ENCODE measurements around the gene ABCA7.

ABCA7 gene

DNA sequence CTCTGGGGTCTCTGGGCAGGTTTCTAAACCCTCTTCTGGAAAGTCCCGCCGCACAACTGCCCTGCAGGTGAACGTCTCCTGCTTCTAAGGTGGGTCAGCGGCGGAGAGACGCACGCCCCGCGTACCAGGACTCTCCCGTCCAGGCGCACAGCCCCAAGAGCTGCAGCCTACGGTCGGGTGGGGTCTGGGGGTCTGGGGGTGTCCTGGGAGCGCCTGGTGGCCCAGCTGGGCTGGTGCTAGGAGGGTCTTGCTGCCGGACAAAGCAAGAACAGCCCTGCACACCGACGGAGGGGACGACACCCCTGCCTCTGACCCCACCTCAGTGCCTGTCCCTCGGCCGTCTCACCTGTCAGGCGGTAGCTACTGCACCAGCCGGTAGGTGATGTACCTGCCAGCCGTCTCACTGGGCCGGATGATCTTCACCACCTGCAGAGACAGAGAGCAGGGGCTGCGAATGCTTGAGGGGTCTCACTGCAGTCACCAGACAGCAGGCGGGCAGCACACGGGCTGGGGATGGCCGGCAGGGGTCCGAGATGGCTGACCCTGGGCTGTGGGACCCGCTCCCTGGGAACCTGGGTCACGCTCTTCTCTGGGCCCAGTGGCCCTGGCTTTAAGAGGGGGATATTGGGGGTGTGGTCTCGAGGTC lies 49.3 kb downstream of the ABCA7 start:
- no peak for DNase-seq

DNA sequence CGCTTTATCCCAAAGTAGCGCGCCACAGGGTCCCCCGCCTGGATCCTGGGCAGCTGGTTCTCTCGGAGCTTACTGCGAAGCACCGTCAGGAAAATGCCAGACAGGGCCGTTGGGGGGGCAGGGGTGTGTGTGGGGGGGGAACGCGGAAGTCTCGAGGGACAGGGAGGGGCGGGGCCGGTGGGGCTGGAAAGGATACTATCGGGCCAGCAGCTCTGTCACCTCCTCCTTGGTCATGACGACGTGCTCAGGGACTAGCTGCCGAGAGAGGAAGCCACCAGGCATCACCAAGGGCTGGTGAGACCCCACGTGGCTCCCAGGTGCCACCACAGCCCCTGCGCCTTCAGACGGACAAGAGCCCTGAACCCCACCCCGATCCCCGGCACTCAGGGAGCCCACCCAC lies 50.0 kb downstream of the ABCA7 start:
- no peak for DNase-seq

DNA sequence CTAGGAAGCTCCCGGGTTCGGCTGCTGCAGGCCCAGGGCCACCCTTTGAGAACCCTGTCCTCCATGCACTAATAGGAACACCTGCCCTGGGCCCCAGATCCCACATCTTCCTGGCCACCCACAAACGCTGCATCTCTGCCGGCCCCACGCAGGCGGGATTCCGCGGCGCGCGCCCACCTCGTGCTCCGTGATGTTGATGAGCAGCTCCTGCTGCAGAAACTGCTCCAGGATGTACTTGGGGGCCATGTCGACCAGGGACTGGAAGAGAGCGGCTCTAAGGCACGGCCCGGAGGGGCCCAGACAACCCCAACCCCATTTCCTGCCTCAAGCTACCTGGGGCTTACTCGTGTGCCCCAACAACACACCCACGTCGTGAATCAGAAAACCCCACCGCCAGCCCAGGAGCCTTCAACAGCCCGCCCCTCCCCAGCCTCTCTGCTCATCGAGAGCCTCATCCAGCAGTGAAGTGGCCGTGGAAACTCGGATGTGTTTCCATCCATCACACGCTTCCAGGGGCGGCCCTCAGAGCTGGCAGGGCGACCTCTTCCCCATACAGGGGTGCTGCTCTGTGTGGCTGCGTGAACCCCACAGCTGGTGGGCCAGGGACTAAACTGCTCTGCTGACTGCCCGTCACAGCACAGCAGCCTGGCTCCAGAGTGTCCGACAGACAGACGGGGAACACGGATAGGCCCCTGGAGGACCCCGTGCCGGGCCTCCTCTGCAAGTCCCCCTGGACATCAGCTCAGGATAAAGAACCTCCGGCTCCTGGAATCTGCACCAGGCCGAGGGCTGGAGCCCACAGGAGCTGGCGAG lies 51.0 kb downstream of the ABCA7 start:
- DNase-seq, result no peak

DNA sequence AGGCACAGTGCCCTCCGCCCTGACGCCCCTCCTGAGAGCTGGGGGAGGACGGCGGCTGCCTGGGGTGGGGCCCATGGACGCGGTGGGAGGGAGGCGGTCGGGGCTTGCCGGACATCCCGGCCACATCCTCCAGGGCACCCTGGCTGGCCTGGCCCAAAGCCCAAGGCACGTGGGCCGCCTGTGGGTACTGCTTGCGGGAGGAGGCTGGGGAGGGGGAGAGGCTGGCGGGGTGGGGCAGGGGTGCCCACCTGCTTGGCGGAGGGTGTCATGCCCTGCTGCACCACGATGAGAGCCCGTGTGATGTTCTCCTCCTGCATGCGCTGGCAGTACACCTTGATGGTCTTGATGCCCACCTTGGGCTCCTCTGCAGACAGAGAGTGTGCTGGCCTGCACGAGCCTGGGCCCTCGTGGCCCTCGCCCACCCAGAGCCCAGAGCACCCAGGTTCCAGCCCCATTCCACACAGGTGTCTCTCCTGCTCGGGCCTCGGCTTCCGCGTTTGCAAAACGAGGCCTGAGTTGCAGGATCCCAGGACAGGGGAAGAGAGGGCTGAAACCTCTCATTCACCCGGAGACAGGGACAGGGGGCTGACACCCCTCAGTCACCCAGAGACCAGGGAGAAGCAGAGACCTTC lies 51.8 kb downstream of the ABCA7 start:
- no peak for DNase-seq

DNA sequence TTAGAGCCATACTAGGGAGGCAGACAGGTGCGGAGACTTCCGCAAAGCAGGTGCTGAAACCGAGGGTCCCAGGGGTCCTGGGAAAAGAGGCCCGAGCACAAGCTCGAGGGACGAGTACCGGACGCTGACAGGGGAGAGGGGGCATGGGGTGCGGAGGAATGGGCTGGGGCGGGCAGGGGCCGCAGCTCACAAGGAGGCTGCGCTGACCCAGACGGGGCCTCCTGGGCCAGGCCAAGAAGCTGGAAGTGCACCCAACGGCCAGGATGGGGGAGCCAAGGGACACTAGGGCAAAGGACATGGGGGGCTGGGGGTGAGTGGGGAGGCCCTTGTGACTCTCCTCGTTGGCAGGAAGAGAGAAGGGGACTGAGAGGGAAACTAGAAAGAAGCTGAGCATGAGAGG lies 53.4 kb downstream of the ABCA7 start:
- DNase-seq, result no peak

DNA sequence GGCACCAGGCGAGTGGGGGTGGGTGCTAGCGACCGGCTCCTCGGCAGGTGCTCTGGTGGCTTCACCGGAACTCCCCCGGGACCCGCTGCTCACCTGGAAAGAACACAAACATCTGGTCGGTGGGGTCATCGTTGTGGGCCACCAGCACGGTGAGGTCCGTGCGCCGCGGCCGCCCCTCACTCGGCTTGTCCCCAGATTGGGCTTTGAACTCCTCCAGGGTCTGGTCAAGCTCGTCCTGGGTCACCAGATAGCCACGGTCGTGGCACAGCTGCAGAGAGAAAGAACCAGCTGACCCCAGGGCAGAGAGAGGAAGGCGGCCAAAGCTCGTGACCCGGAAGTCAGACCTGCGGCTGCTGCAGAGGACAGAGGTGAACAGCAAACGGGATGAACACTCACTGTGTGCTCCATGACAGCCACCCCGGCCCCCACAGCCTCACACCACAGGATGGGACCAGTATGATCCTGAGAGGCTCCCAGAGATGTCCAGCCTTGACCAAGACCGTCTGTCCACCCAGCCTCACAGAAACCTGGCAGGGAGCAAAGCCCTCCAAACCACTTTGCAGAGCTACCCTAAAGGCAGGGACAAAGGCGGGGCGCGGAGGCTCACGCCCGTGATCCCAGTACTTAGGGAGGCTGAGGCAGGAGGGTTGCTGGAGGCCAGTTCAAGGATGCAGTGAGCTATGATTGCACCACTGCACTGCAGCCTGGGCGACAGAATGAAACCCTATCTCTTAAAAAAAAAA lies 54.1 kb downstream of the ABCA7 start:
- no peak for DNase-seq

DNA sequence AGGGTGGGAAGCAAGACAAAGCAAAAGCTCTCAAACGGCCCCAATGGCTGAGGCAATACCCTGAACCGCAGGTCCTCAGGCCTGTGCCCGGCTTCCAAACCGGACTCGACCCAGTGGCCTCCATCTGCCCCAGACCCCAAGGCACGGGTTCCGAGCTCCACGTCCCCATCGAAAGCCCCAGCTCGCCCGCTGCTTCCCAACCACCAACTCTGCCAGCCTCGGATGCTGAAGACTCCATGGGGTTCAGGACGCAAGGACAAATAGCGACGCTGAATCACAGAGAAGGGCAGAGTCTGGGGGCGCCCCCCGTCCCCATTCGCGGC lies 54.7 kb downstream of the ABCA7 start:
- peak; percentile 45 for DNase-seq

DNA sequence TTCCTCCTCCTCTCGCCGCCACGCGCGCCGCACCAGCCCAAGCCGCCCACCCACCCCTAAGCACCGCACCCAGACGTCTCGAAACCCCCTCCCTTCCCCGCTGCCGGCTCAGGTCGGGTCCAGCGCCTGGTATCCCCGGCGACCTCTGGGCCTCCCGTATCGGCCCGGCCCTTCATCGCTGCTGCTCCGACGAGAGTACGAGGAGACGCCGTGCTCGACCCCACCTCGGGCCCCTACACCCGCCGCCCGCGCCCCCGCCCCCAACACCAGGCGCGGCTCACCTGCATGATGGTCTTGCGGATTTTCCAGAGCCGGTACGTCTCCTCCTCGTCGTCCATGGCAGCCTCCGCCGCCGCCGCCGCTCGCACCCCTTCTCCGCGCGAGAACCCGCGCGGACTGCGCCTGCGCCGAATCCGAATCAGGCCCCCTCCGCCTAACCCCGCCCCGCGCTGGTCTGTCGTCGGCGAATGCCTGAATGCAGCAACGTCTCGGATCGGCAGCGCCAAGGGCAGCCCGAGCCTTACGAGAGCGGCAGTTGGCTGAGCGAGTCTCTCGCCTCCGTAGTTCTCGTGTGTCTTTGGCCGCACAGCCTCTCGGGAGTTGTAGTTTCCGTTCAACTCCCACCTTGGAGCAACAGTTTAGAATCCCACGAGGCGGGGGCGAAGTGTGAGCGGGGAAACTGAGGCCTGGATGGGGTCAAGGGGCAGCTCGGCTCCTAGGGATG lies 55.2 kb downstream of the ABCA7 start, which contains the start of gene POLR2E:
TSS of gene POLR2E (minus strand) at position 398 of the 724 bp plus-strand sequence. CDS start at position 338, 60 bp downstream.
- peak; percentile 98 for DNase-seq

DNA sequence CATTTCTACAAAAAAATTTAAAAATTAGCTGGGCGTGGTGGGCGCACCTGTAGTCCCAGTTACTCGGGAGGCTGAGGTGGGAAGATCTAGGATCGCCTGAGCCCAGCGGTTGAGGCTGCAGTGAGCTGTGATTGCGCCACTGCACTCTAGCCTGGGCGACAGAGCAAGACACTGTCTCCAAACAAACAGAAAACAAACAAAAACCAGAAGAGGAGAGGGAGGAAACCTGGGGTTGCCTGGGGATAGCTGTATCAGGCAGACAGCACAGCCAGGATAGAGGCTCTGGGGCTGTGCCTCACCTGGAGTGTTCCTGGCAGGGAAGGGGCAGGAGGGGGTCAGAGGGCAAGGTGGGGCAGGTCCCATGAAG lies 57.9 kb downstream of the ABCA7 start:
- DNase-seq, result no peak

DNA sequence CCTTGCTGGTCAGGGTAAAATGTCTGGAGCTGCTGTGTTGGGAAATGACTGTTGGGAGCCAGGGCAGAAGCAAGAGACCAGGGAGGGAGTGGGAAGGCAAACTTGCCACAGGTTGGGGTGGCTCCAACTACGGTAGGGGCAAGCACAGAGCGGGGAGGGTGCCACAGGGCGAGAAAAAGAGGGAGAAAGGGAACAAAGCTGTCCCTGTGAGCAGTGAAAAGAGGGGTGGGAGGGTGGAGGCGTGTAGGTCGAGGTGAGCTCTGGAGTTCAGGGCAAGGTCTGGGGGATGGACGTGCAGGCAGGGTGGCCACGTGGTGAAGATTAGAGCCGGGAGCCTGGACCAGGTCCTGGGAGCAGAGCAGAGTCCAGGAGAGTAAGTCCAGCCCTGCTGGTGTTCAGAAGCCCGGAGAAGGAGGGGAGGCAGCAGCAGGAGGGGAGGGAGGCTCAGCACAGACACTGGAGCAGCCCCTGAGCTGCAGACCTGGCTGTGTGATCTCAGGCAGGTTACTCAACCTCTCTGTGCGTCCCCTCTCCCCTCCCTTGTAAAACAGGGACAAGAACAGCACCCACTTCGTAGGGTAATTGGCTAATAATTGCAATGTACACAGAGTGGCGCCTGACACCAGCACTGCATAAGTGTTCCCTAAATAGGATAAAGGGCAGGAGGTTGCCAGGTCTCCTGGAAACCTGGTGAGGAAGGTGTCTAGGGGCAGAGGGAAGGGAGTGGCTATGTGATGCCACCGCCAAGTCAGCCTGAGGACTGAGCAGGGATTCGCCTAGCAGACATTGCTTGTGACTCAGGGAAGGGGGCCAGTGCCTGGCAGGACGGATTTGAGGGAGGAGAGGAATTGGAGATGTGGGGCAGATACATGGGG lies 58.5 kb downstream of the ABCA7 start:
- DNase-seq, result no peak

DNA sequence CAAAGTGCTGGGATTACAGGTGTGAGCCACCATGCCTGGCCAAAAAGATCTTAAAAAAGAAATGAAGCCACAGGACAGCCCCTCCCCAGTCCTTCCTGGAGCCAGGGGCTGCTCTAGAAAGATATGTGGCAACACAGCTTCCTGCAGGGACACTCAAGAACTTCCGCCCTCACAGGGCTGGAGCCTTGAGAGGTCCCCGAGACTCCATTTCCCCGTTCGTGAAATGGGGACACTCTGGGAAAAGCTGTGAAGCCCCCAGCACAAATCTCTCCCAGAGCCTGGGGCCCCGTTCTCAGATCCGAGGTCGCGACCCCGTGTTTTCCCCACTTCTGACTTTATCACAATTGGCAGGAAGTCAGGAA lies 61.4 kb downstream of the ABCA7 start:
- peak; percentile 13 for DNase-seq

DNA sequence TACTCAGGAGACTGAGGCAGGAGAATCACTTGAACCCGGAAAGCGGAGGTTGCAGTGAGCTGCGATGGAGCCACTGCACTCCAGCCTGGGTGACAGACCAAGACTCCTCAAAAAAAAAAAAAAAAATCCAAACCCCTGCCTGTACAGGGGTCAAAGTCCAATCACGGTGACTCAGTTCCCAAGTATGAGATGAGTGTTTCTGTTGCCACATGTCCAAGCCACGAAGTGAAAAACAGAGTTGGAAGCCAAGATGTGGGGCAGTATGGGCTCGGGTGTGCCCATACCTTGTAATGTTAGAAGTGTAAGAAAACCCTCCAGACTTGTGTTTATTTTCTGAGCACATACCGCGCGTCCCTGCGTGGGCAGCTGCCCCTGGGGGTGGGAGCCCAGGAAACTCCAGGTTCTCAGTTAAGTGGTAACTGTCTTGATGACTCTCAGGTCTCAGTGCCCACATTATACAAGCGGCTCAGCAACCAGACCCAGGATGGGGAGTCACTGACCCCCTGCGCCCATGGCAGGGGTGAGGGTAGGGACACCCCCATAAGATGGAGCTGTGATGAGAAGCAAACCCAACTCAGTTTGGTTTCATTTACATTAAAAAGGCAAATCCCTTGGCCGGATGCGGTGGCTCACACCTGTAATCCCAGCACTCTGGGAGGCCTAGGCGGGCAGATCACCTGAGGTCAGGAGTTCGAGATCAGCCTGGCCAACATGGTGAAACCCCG lies 62.7 kb downstream of the ABCA7 start:
- peak; percentile 82 for DNase-seq

DNA sequence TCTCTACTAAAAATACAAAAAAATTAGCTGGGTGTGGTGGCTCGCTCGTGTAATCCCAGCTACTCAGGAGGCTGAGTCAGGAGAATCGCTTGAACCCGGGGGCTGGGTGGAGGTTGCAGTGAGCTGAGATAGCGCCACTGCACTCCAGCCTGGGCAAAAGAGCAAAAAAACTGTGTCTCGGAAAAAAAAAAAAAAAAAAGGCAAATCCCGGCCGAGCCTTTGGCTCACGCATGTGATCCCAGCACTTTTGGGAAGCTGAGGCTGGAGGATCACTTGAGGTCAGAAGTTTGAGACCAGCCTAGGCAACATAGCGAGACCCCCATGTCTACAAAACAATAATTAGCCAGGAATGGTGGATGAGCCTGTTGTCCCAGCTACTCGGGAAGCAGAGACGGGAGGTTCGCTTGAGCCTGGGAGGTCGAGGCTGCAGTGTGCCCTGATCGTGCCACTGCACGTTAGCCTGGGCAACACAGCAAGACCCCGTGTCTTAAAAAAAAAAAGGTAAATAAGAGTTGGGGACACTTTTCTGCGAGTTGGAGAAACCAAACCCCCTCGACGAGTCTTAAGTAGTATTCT lies 63.3 kb downstream of the ABCA7 start:
- DNase-seq, result no peak

DNA sequence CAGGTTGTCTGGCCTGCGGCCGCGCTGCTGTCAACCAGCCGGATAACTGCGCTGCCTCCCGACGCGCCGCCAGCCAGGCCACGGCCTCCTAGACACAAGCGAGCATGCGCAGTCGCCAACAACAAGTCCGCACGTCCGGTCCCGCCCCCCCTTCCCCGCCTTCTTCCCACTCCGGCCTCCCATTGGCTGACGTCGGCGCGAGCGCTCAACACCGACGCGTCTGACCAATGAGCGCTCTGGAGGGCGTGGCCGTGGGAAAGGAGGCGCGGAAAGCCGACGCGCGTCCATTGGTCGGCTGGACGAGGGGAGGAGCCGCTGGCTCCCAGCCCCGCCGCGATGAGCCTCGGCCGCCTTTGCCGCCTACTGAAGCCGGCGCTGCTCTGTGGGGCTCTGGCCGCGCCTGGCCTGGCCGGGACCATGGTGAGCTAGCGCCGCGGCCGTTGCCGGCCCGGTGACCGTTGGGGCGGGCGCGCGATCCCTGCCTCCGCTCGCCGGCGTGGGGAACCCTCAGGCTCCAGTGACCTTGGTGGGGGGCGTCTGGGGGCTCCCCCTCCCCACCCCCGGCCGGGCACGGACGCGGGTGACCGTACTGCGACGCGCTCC lies 63.9 kb downstream of the ABCA7 start, which contains the start of gene GPX4:
TSS of gene GPX4 (plus strand) at position 287 of the 603 bp plus-strand sequence. CDS start at position 337, 50 bp downstream.
- DNase-seq, result peak; percentile 99

DNA sequence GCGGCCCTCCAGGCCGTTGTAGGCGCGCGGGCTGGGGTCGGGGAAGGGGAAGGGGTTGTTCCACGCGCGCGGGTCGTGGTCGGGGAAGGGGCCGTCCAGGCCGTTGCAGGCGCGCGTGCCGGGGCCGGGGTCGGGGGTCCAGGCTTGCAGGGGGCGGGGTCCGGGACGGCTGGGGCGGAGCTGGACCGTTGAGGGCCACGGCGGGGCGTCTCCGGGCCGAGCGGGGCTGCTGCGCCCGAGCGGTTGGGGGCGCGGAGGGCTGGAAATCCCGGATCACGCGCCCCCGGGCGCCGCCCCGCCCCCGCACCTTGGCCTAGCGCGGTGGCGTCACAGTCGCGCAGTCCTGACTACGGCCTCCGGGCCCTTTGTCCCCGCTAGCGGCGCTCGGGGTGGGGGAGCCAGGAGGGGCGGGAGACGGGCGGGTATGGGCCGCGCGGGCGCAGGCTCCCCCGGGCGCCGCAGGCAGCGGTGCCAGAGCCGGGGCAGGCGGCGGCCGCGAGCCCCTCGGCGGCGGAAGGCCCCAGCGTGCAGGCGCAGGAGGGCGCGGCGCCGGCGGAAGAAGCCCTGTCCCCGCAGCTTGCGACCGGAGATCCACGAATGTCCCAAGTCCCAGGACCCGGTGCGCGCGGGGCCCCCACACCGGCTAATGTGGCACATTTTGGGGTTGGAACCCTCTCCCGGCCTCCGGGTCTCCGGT lies 64.6 kb downstream of the ABCA7 start:
- DNase-seq, result peak; percentile 78

DNA sequence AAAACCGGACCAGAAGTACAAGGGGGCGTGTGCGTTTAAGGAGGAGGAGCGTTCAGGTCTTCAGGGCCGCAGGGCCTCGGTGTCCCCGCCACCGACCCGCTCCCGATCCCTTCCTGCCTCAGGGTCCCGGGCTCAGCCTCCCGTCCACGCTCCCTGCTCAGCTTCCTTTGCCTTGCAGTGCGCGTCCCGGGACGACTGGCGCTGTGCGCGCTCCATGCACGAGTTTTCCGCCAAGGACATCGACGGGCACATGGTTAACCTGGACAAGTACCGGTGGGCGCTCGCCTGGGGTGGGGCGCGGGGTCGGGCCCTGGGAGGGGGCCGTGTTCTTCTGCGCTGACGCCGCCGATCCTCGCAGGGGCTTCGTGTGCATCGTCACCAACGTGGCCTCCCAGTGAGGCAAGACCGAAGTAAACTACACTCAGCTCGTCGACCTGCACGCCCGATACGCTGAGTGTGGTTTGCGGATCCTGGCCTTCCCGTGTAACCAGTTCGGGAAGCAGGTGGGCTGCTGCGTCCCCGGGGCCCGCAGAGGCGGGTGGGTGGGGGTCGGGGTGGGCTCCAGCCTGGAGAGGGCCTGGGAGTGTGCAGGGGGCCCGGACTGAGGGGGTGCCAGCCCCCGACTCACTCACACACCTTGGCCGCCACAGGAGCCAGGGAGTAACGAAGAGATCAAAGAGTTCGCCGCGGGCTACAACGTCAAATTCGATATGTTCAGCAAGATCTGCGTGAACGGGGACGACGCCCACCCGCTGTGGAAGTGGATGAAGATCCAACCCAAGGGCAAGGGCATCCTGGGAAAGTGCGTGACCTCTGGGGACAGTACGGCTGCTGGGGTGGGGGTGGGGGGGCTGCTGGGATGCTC lies 65.3 kb downstream of the ABCA7 start:
- no peak for DNase-seq

DNA sequence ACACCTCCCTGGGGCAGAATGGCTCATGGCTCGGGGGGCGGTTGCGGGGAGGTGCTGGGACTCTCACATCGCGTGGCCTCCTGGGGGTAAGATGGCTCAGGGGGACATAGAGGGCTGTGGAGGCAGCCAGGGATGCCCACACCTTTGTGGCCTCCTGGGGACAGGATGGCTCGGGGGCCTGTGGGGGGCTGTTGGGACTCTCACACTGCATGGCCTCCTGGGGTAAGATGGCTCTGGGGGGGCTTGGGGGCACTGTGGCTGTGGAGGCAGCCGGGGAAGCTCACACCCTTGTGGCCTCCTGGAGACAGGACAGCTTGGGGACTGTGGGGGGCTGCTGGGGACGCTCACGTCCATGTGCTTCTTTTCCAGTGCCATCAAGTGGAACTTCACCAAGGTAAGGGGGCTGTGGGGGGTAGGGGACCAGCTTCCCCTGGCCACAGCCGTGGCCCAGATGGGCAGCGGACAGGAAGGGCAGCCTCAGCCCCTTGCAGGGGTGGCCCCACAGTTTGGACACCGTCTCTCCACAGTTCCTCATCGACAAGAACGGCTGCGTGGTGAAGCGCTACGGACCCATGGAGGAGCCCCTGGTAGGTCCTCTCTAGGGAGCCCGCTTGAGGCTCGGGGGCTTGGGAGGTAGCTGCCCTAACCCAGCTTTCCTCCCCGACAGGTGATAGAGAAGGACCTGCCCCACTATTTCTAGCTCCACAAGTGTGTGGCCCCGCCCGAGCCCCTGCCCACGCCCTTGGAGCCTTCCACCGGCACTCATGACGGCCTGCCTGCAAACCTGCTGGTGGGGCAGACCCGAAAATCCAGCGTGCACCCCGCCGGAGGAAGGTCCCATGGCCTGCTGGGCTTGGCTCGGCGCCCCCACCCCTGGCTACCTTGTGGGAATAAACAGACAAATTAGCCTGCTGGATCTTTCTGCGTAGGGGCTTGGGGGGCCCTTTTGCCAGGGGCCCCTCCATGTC lies 66.2 kb downstream of the ABCA7 start:
- DNase-seq, result no peak

Measured in activated CD4-positive, alpha-beta T cell treated with anti-CD3 and anti-CD28 coated beads for 48 hours (primary cell).